Lung (tissue), 12 donors: Measurements from ENCODE around the gene CDKAL1. TPM values are rescaled to one million over a fixed set of nuclear protein-coding genes. Genes with fewer than 3 reads are reported as not detected.
A peak's percentile ranks its signal among the peaks of the same experiment; 100 is the strongest.
"Not testable (repeated sequence)": the region's sequence is repeated elsewhere in the genome, so short reads cannot be mapped to it uniquely, and the experiment has no call there.

Experiments used
- ATAC-seq: fragments of 200-7000 bp; cut with Tn5 transposase; one replicate; pipeline ENCODE4 v1.9.1; 2020; ENCODE audit warnings: moderate number of reproducible peaks; ENCODE audit not compliant: insufficient read depth, low FRiP score
- DNase-seq, 3 donors: peaks; one replicate each; pipeline ENCODE4 v3.0.0-alpha.2; 2013 to 2017
- H3K27ac ChIP-seq, 2 donors: one replicate each; pipeline ENCODE4 v1.5.1; 2013; ENCODE audit warnings: mild to moderate bottlenecking in 2 of 2, moderate library complexity in 2 of 2, control low read depth in 1 of 2, inconsistent platforms in 1 of 2, low read depth in 1 of 2, low read length in 1 of 2
- H3K27me3 ChIP-seq, 3 donors: one replicate each; pipeline ENCODE4 v1.5.1; 2013; ENCODE audit warnings: low read length in 2 of 3; ENCODE audit not compliant: control insufficient read depth in 3 of 3, insufficient read depth in 3 of 3
- H3K36me3 ChIP-seq, 4 donors: one replicate each; pipeline ENCODE4 v1.5.1; 2013; ENCODE audit warnings: low read length in 4 of 4, mild to moderate bottlenecking in 1 of 4, moderate library complexity in 1 of 4; ENCODE audit not compliant: control insufficient read depth in 4 of 4, insufficient read depth in 4 of 4
- H3K4me1 ChIP-seq, 5 donors: one replicate each; pipeline ENCODE4 v1.5.1; 2013; ENCODE audit warnings: low read length in 5 of 5, mild to moderate bottlenecking in 2 of 5, moderate library complexity in 1 of 5; ENCODE audit not compliant: control insufficient read depth in 5 of 5, insufficient read depth in 5 of 5
- H3K4me3 ChIP-seq: one replicate; pipeline ENCODE4 v1.5.1; 2013; ENCODE audit warnings: mild to moderate bottlenecking, control low read depth, moderate library complexity
- H3K9ac ChIP-seq, 2 donors: one replicate each; pipeline ENCODE4 v1.5.1; 2013; ENCODE audit warnings: low read length in 2 of 2, control low read depth in 1 of 2; ENCODE audit not compliant: insufficient read depth in 1 of 2
- H3K9me3 ChIP-seq, 4 donors: one replicate each; pipeline ENCODE4 v1.5.1; 2013; ENCODE audit warnings: low read length in 3 of 4, mild to moderate bottlenecking in 1 of 4, moderate library complexity in 1 of 4; ENCODE audit not compliant: control insufficient read depth in 4 of 4, insufficient read depth in 3 of 4
- CTCF ChIP-seq: IDR thresholded peaks from 2 replicates; pipeline ENCODE4 v1.5.1; 2012; ENCODE audit warnings: mild to moderate bottlenecking; ENCODE audit errors: control extremely low read depth, extremely low read depth
- WGBS, 2 donors: extraction: QIAGEN DNeasy Blood & Tissue Kit; methylation state at CpG; one replicate each; pipeline ENCODE4 v1.1.7; 2013; 5-methylcytosine and 5-hydroxymethylcytosine counted together
- polyA plus RNA-seq, 2 donors: library from polyadenylated mRNA; stranded (reverse); fragments of 200-250 nt; gene quantifications; one replicate each; pipeline ENCODE4 v1.2.1, GENCODE V29; 2013
- total RNA-seq, 2 donors: library from RNA; depleted of rRNA in 1 of 2; stranded (reverse); fragments of >200 nt in 1 of 2; gene quantifications; one replicate each; pipeline ENCODE4 v1.2.1, GENCODE V29; 2014 to 2021
- donor health status: control.
- donor health status: control.
- donor health status: Bipolar disorder and iron deficiency.
- donor health status: healthy.
- donor health status: DM: yes; HTN: yes; CAD: no.

CDKAL1 gene
- total and polyA plus RNA-seq, 4 donors = 4.0 to 39.0 (median 10.0) TPM

- no peak overlapping the region for H3K9ac ChIP-seq
- WGBS, 2 donors = 96 to 98% methylated on average over 2 of the region's 2 CpGs
- H3K4me1 ChIP-seq = no peaks in the 10 kb centered on the region
- ATAC-seq = no peak
- no peaks in the 10 kb centered on the region for H3K9me3 ChIP-seq
- H3K27ac ChIP-seq = no peak overlapping the region
- no peak overlapping the region for H3K4me3 ChIP-seq
- no peak for DNase-seq
- H3K36me3 ChIP-seq = no peaks in the 10 kb centered on the region
- no peaks in the 10 kb centered on the region for H3K27me3 ChIP-seq
- no peak for TF ChIP-seq CTCF
Measured at GRCh38 chr6:20610636-20611370, 76.5 kb downstream of the CDKAL1 start.

GRCh38 chr6:20617537-20617936 is 83.3 kb downstream of the CDKAL1 start:
- not testable (repeated sequence) for H3K4me3 ChIP-seq, DNase-seq, H3K36me3 ChIP-seq, H3K9ac ChIP-seq, H3K4me1 ChIP-seq, ATAC-seq, H3K9me3 ChIP-seq, H3K27me3 ChIP-seq, H3K27ac ChIP-seq
- WGBS, 2 donors = 95 to 97% methylated on average over 3 of the region's 3 CpGs

- Histone ChIP-seq H3K27me3 (no peaks in the 10 kb centered on the region), H3K36me3 (no peaks in the 10 kb centered on the region), H3K9me3 (no peaks in the 10 kb centered on the region), H3K4me1 (peaks cover 0 to 4% (median 0%) of the 10 kb centered on the region in 5 donors), H3K9ac (no peak overlapping the region), H3K4me3 (no peak overlapping the region), H3K27ac (no peak overlapping the region)
- WGBS, 2 donors = 93 to 95% methylated on average over 2 of the region's 2 CpGs
- TF ChIP-seq CTCF = no peak
- DNase-seq (no peak), ATAC-seq (no peak)
Measured at GRCh38 chr6:20620043-20620442, 85.8 kb downstream of the CDKAL1 start.

DNA sequence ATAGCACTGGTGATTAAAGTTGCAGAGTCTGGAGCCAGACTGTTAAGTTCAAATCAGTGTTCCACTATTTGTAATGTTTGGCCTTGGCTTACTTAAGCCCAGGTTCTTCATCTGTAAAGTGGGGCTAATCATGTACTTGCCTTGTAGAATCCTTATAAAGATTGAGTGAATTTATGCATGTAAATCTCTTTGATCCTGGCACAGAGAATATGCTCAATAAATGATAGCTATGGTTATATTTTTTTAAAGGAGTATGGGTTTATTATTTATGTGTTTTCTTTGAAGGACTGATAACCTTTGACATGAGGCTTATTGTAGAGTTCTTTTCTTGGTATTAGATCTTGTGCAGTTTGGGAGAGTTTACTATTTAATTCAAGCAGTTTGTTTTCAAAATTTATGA is 89.5 kb downstream of the CDKAL1 start:
- Histone ChIP-seq H3K9ac (no peak overlapping the region), H3K27ac (no peak overlapping the region), H3K36me3 (no peaks in the 10 kb centered on the region), H3K4me3 (no peak overlapping the region), H3K9me3 (no peaks in the 10 kb centered on the region), H3K27me3 (no peaks in the 10 kb centered on the region), H3K4me1 (peaks cover 0 to 7% (median 0%) of the 10 kb centered on the region in 5 donors)
- ATAC-seq = no peak
- TF ChIP-seq CTCF = no peak
- DNase-seq = peak in 1 of 3 donors; percentile 35
